GM18909 (cell line): ENCODE data around the gene NKAIN4.
"Not testable (repeated sequence)": the region's sequence is repeated elsewhere in the genome, so short reads cannot be mapped to it uniquely, and the experiment has no call there.

Source experiments
- ATAC-seq: cut with Tn5 transposase; IDR thresholded peaks from one replicate; pipeline ENCODE4 v1.9.1; 2021; ENCODE audit warnings: mild to moderate bottlenecking; ENCODE audit not compliant: unreplicated experiment, poor library complexity

NKAIN4 gene

DNA sequence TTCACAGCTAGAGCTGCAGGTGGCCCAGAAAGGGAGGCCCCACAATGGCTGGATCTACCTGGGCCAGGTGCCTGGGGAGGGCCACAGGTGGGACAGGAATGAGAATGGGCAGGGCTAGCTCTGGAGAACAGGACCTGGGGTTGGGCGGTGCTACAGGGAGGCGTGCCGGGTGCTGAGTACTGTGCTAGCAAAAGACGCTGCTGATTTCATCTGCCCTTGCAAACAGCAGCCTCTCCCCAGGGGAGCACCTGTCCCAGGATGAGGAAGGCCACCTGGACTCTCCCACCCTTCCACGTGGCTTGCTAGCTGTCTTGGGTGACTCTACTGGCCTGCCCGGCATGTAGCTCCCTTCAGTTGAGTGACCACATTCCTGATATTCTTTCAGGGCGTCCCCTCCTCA is 31.7 kb downstream of the NKAIN4 start:
- ATAC-seq = no peak

DNA sequence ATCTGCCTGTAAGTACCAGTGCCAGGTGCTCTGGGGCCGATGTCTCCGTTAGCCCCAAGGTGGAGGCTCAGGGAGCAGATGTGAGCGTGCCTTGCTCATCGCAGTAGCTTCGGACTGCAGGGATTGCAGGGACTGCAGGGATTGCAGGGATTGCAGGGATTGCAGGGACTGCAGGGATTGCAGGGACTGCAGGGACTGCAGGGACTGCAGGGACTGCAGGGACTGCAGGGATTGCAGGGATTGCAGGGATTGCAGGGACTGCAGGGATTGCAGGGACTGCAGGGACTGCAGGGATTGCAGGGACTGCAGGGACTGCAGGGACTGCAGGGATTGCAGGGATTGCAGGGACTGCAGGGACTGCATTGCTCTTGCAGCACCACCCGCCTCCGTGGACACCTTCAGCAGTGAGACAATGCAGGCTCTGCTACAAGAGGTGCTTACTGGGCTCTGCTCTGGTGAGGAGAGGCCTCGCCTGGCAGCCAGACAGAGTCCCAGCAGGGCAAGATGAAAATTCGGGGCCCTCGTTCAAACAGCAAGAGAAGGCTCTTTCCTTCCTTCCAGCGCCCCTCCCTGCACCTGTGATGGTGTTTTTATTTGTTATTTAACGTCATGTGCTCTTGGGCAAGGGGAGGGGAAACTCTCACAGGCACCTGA is 32.7 kb downstream of the NKAIN4 start:
- ATAC-seq = not testable (repeated sequence)

DNA sequence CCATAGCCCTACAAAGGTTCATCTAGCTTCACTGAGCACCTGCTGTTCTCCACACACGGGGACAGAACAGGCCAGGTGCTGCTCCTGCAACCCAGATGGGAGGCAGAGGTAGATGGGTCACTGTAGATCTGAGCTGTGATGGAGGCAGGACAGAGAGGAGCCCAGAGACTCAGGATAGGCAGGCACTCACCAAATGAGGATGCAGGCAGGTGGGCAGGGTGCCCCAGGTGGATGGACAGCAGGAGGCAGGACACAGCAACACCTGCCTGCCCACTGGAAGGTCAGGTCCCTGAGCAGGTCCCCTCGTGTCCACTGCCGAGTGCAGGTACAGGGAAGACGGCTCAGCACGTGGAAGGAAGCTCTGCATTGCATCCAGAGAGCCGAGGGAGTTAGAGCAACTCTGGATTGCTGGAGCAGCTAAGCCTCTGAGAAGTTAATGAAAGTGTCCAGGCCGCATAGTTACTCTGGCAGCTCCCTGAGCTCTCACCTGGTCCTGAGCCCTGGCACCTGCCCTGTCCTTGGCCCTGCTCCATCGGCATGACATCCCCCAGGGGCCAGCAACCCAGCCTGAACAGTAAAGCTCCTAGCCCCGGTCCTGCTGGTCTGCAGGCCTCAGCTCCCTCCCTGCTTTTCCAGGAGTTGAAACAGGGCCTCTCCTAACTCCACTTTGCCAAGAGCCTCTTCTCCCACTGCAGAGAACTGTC is 33.4 kb downstream of the NKAIN4 start:
- no peak for ATAC-seq

DNA sequence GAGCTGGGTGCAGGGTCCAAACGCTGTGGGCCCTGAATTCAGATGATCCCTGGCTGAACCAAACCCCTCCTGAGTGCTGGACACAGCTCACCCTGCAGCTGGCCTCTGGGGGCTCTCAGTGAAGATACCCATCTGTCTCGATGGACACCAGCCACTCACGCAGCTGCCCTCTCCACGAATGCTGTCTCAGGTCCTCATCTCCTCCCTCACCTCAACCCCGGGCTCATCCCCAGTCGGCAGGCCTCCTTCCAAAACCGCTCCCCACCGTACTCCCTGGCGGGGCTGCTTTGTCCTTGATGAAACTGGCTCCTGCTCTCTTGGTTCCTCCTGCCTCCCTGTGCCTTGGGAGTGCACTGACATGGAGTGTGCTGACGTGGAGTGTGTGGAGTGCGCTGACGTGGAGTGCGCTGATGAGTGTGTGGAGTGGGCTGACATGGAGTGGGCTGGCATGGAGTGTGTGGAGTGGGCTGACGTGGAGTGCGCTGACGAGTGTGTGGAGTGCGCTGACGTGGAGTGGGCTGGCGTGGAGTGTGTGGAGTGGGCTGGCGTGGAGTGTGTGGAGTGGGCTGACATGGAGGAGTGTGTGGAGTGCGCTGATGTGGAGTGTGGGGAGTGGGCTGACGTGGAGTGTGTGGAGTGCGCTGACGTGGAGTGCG is 34.3 kb downstream of the NKAIN4 start:
- ATAC-seq = no peak

DNA sequence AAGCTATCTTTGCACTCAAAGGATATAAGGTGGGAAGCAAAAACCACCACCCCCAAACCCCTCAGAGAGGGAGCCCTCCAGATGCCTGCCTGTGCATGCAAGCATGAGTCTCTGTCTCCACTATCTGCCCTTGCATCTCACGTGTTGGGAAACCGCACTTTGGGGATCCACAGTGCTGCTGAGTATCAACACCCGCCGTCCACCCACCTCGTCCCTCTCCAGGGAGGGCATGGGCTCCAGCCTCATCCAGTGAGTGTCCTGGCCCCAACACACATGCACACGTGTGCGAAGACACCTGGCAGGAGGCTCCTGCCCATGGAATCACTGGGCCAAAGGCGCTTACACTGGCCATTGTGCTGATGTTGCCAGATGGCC is 34.8 kb downstream of the NKAIN4 start:
- no peak for ATAC-seq

DNA sequence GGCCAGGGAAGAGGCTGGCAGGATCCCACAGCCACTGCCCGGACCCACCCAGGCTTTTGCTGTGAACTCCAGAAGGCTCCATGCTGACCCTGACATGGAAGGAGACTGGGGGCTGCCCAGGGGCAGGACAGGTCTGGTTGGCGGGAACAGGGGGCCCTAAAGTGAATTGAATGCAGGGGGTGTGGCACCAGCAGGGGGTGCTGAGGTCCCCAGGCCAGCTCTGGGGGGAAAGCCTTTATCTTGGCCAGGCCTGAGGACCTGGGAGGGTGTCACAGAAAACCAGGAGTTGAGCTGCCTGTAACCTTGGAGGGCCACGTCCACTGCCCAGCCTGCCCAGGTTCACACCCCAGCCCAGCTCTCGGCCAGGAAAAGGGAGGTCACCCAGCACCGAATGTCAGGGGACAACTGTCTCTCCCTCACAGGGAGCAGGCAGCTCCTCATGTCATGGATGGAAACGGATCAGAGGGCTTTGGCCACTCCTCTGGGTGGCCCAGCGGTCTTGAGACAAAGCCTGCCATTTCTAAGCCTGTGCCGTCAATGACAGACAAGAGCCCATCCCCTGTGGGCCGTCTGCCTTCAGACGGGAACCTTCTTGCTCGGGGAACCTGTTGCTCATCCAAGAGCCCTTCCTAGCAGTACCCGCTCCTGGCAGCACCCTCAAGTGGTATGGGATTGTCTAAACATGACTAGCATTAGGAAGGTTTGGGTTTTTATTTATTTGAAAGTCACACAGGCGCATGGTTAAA is 35.4 kb downstream of the NKAIN4 start:
- no peak for ATAC-seq

DNA sequence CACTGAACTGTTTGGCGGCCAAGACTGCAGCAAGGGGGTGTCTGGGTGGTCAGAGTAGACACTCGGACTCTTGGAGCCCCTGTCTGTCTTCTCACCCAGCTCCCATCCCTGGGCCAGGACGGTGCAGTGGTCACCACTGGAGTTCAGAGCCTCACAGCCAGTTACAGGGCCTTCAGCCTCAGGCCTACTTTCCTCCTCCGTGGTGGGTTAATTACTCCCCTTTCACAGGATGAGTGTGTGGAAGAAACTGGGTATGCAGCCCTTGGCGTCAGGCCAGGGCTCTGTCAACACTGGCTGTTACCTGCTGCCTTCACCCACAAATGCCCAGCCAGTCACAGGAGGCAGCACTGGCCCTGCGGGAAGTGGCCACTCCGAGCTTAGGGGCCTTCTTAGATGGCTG is 36.6 kb downstream of the NKAIN4 start:
- no peak for ATAC-seq

DNA sequence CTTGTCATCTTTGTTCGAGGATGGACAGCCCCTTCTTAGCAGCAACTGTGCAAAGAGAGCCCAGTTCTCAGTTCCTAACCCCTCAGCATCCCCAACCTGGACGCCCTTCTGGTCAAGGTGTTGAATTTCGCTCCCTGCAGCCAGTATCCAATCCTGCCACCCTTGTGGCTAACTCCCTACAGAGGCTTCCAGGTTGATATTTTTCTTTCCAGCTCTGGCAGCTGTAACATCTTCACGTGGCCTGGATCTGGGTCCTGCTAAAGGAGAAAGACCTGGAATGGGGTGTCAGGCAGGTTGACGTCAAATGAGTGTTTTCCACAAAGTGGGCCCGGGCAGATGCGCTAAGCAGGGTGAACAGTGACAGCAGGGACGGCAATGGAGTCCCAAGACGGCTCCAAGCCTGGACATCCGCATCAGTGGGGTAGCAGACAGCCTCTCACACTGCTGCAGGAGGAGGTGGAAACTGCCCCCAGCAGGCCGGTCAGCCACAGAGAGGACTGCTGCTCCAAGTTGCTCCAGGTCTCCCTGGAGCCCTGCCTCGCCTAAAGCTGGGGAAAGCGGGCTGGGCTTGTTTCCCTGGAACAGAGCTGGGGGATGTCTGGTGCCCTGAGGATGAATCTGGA is 37.3 kb downstream of the NKAIN4 start:
- ATAC-seq = no peak

DNA sequence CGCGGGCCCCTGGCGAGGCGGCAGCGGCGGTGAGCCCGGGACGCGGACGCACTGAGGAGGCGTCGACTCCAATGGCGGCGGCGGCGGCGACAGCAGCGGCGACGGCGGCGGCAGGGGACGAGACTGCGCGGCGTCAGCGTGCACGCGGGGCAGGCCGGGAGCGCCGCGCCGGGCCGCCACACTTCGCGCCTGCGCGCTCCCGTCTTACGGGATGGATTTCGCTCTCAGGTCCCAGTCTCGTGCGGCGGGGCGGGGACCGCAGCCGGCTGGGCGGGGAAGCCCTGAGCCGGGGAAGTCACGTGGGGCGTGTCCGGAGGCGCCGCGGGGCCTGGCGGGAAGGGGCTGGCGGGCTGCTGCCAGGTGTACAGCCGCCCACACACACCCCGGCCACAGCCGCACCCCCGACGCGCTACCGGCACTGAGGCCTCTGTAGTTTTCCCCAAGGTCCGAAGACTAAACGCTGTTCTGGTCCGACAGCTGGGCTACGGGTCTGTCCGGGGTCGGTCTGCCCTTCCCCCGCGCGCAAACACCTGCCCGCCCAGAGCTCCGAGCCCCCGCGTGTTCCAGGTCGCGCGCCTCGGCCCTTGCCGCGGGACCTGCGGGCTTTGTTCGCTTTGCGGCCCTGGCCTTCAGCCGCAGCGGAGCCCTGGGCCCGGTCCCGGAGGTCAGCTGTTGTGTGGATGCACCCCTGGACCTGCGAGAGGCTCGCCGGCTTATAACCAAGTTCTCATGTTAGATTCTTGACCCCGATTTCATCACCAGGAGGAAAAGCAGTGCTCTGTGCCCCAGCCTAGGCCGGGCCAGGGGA is 38.0 kb downstream of the NKAIN4 start, which contains the start of gene YTHDF1:
YTHDF1 (minus strand) TSS at position 91 of the 808 bp plus-strand sequence. CDS start 239 bp downstream, outside the sequence.
- ATAC-seq = peak; percentile 84

DNA sequence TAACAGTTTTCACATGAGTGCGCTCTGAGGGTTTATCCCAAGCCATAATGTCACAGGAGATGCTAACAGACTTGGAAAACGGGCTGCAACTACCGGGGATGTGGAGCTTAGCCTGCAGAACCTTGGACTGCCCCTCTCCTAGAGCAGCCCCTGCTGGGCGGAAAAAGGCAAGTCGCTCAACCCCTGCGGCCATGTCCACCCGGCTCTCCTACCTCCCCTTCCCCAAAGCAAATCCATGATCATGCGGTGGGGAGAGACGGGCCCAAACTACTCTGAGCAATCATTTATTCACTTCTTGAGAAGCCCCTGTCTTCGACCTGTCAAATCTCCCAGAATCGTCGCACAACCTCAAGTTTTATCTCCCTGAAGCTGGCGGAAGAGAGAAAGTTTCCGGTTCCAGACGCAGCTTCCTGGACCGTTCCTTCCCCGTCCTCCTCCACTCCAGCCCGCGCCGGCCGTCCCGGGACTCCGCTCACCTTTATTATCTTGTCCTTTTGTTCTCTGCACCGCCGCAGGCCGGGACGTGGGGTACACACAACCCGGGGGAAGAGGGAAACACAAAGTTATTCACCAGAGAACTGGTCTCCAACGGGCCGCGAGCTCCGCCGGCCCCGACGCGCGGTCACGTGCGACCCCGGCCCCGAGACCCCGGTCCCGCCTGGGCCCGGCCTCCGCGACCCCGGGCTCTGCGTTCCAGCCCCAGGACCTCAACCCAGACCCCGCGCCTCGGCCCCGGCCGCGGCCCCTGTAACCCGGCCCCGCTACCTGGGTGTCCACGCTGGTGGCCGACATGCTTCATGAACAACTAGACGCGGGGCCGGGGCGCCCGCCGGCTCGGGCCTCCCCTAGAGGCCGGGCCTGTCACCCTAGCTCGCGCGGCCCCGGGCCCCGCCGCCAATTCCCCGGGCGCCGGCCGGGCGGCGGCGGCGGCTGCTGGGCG is 38.9 kb downstream of the NKAIN4 start:
- ATAC-seq = no peak

DNA sequence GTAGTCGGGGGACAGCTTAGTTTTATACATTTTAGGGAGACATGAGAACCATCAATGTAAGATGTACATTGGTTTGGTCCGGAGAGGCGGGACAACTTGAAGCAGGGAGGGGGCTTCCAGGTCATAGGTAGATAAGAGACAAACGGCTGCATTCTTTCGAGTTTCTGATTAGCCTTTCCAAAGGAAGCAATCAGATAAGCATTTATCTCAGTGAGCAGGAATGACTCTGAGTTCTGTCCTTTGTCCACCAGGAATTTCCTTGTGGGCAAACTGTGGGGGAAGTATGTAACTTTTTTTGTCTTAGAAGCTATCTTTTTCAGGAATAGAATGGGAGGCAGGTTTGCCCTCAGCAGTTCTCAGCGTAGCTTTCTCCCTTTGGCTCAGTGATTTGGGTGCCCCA is 39.7 kb downstream of the NKAIN4 start:
- no peak for ATAC-seq

DNA sequence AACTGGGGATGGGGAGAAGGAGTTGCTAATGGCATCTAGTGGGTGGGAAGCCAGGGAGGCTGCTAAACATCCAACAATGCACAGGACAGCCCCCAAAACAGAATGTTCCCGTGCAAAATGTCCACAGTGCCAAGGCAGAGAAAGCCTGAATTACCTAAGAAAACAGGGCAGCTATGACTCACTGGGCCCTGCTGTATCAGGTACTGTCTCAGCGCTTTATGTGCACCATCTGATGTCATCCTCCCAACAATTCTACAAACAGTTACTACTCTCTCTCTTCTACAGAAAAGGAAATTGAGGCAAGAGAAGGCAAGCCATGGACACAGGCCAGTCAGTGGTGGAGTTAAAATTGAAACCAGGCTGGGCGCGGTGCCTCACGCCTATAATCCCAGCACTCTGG is 41.5 kb downstream of the NKAIN4 start:
- no peak for ATAC-seq

DNA sequence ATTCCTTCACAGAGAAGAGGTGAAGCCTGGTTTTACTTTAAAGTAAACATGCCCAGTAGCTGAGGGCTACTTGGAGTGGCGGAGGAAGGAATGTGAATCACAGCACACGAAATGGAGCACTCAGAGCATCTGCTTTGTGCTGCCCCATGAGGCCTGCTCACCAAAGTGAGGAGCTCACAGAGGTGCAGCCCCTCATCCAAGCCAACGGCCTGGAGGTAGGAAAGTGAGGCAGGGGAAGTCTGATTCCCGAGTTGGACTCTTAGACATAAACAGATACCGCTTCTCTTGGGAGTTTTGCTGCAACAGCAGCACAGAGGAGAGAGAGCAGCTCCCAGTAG is 41.9 kb downstream of the NKAIN4 start:
- ATAC-seq = no peak

DNA sequence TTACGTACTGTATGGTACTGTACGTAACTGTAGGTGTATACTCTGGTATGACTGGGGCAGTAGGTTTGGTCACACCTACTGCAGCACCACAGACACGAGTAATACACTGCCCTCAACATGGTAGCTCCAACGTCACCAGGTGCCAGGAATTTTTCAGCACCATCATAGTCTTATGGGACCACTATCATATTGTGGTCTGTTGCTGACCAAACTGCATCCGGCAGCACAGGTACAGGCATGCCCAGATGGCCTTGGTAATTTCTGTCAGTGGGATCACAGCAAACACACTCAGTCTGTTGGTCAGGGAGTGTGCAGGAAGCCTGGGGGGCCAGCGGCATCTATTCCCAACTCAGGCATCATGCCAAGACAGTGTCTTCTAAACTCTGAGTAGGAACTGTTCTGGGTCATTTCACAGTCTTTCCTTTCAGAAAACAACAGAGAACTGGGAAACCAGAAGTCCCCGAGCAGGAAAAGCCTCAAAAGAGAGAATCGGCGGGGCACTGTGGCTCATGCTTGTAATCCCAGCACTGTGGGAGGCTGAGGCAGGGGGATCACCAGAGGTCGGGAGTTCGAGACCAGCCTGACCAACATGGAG is 44.2 kb downstream of the NKAIN4 start:
- no peak for ATAC-seq

DNA sequence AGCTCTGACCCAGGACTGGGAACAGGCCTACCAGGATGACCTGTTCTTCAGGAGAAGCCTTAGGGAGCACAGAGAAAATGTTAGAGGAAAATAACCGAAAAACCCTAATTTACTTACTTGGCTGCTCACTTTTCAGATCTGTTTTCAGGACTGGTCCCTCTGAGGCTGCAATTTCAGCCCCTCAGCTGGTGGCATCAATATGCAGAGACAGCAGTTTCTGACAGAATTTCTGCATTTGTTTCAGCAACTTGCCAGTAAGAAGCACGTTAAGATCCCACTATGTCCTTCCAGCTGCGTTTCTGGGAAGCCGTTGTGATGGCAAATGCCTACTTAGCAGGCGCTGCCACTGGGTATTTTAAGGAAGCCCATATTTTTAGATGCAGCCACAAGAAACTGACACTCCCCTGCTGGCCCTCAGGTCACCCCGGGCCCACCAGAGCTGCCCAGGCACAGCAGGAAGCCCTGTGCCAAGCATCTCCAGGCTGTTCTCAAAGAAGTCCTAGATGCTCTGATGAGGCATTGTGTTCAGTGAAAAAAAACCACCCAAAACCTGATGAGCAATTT is 45.8 kb downstream of the NKAIN4 start:
- no peak for ATAC-seq

DNA sequence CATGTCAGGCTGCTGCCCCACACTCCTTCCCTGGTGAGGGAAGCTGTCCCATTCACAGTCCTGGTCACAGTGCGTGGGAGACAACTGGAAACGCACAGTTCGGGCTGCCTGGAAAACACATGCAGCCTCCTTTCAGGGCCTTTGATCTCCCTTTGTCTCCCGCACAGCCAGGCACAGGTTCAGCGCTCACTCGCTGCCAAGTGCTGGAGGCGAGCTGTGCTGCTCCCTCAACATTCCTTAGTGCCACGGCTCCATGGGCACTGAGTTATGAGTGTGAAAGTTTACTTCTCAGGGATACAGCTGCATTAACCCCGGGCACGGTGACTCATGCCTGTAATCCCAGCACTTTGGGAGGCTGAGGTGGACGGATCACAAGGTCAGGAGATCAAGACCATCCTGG is 47.4 kb downstream of the NKAIN4 start:
- no peak for ATAC-seq

DNA sequence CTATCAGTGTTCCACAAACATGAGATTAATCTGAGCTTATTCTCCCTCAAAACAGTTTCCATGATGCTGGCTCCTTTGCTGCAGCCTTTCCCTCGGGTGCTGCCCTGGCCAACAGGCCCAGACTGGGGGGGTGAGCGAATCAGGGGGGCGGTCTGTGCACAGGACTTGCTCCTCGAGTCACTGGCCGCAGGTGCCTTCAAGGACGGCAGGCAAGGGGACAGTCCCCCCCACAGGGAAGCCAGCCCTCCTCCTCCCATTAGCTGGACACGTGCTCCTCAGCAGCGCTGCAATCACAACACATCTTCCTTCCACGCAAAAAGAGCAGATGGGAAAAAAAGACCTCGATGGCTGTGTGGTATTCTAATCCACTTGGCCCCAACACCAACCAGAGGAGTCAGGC is 48.4 kb downstream of the NKAIN4 start:
- ATAC-seq = no peak

DNA sequence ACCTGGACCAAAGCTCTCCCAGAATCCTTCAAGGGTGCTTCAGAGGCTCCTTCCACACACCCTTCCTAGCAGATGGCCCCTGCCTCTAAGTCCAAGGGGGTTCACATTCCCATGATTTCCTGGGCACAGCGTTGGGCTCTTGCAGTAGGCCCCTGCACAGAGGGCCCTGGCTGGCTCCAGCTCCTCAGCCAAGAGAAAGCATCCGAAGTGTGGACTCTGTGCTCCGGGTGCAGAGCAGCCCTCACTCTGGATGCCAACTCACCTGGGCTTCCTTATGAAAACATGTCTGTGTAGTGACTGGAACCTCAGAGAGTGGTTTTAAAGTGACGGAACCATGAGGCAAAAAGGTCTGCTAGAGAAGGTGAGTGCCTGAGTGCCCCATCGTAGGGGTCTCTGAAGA is 49.9 kb downstream of the NKAIN4 start:
- no peak for ATAC-seq
